Cerebellar nuclear complex (tissue), 1 donor: ENCODE measurements around the gene RBSN.
"Not testable (repeated sequence)": the region's sequence is repeated elsewhere in the genome, so short reads cannot be mapped to it uniquely, and the experiment has no call there.

ENCODE experiments used
- DNase-seq, 2 experiments: peaks; one replicate each; lab custom pipeline; 2025; lab: John Stamatoyannopoulos, UW

Gene RBSN

DNA sequence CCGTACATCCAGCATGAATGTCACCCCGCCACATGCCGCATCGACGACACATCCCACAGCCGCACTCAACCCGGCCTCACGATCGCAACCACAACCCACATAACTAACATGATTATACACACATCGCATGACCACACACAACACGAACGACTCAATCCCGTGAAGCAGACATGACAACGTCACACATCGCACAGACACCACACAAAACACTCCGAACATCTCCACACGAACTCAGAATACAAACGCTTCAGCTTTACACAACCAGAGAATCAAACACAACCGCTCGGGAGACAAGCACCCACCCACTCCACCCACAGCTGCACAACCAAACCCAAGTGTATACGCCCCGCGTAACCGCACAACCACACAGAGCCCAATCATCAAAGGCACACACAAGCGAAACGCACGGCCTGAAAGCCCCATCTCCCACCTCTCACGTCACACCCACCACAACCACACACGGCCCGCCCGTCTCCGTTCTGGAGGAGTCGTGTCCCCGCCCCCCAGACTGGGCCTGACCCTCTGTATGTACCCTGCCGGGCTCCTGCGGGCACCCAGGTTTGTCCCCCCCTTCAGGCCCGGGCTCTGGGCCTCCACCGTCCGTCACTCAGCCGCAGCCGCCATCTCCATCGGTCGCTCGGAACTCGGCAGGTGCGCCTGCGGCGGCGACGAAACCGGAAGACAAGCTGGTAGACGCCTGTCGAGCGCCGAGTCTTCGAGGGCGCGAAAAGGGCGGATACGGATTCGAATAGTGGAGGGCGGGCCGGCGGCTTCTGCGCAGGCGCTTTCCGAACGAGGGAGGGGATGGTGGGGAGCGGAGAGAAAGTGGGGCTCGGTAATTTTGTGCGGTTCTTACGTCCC, at the start of gene RBSN:
Gene RBSN, minus strand, starts transcription at position 646 of the 861 bp plus-strand sequence. CDS start 3,028 bp downstream, outside the sequence.
- DNase-seq = peak; percentile 54 to 77

DNA sequence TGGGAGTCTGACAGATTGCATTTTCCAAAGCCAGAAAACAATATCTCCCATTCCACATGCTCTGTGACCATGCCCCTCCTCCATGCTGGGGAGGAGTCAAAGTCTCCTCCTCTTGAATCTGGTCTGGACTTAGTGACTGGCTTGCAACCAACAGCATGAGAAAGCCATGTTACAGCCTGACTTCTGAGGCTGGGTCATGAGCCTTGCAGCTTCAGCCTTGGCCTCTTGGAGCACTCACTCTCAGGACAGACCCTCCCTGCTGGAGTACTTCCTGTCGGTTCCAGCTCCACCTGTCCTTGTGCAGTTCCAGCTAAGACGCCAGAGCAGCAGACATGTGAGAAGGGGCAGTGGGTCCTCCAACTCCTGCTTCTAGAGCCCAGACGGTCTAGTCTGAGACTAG, 49.7 kb upstream of the RBSN start:
- DNase-seq = no peak

DNA sequence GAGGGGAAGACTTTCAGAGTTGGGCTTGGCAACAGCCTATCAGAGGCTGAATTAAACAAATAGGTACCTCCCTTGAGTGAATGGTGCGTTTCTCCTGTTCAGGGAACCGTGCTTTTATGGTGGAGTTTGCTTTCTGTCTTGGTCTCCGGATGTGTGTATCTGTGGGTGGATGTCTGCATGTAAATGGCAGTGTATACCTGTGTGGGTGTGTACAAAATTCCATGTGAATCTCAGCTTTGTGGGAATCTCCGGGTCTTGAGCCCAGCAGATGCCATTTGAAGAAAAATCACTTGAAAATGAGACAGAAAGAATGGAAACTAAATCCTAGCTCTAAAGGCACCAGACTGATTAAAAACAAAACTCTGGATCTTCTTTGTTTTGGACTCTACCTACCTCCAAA, 37.9 kb upstream of the RBSN start:
- DNase-seq = not testable (repeated sequence)

DNA sequence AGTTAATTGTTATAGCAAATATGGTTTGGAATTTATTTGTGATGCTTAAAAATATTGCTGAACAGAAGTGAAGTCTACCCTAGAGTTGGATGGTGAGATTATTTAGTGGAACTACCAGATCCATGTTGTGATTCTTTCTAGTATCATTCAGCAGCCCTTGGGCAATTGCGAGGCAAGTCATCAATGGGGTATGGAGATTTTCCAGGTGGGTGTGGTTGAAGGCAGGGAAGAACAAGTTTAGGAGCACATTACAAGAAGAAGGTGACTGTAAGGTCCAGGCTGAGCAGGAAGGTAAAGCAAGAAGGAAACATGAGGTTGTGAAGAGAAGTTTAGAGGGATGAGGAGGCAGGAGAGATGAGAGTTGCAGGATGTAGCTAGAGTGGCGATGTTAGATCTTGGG, 36.0 kb upstream of the RBSN start:
- DNase-seq = not testable (repeated sequence)

DNA sequence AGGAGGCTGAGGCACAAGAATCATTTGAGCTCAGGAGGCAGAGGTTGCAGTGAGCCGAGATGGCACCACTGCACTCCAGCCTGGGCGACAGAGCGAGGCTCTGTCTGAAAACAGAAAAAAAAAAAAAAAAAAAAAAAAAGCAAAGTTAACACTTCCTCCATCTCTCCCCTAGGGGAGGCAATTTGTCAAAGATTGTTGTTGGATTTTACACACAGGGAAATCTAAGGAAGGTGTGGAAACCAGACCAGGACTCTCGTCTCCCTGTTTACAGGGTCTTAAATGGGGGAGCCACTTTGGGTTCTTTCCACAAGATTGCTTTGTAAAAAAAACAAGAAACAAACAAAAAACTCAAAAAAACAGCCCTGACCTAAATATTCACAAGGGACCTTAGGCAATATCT, 29.5 kb upstream of the RBSN start:
- DNase-seq = not testable (repeated sequence)

DNA sequence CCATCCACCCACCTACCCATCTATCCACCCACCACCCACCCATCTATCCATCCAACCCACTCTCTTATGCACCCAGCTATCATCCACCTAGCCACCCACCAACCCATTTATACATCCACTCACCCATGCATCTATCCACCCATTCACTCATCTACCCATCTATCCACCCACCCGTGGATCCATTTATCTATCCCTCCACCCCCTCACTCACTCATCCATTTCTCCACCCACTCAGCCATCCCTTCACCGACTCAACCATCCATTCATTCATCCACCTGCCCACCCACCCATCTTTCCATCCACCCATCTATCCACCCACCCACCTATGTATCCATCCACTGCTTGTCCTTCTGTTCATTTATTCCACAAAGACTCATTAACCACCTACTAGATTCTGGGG, 28.0 kb upstream of the RBSN start:
- DNase-seq = not testable (repeated sequence)

DNA sequence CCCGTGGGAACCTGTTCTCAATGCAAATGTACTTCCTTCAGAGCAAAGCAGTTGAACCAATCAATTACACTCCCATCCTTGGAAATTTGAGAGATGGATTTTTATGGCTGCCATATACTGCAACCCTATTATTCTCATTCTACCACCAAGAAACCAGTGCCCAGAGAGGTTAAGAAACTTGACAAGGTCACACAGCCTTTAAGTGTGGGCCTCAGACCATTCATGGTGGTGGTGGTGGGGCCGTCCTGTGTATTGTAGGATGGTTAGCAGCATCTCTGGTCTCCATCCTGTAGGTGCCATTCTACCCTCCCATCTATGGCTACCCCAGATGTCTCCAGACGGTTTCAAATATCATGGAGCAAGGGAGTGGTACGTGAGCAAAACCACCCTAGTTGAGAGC, 23.4 kb upstream of the RBSN start:
- no peak for DNase-seq

DNA sequence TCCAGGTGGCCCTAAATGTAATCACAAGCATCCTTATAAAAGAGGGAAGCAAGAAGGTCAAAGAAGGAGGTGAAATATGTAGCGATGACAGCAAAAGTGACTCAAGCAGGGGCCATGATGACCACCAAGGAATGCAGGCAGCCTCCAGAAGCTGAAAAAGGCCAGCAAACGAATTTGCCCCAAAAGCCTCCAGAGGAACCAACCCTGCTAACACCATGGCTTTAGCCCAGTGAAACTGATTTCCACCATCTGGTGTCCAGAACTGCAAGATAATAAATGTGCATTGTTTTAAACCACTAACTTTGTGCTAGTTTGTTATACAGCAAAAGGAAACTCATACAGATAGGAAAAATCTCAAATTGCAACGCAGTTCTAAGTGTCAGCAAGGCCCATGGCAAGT, 23.0 kb upstream of the RBSN start:
- no peak for DNase-seq

DNA sequence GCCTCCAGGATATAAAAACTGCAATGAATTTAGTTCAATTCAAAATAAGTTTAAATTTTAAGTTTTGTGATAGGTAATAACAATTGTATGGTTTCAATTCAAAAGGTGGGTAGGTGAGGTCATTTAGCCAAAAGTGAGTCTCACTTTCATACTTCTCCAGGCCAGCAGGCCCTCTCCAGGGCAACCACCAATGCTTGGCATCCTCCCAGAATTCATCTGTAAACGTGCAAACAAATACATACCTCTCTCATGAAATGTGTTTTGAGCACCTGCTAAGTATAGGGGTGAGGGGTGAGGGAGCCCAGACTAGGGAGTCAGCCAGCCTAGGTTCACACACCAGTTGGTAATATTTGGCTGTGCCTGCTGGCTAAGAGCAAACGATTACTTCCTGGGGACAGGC, 22.0 kb upstream of the RBSN start:
- no peak for DNase-seq

DNA sequence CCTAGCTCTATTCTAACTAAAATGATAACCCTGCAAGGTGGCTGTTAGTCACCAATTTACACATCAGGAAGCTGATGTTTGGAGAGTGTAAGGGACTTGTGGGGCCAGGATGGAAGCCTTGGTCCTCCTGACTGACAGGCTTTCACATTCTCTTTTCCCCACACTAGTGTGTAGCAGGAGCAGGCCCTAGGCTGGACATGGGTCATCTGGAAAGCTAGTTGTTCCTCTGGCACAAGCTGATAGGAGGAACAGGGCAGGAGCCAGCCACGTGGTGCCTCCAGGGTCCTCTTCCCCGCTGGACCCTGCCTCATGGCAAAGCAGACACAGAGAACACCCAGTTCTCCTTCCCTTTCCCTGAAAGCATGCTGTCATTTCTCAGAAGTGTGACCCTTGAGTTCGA, 18.1 kb upstream of the RBSN start:
- no peak for DNase-seq

DNA sequence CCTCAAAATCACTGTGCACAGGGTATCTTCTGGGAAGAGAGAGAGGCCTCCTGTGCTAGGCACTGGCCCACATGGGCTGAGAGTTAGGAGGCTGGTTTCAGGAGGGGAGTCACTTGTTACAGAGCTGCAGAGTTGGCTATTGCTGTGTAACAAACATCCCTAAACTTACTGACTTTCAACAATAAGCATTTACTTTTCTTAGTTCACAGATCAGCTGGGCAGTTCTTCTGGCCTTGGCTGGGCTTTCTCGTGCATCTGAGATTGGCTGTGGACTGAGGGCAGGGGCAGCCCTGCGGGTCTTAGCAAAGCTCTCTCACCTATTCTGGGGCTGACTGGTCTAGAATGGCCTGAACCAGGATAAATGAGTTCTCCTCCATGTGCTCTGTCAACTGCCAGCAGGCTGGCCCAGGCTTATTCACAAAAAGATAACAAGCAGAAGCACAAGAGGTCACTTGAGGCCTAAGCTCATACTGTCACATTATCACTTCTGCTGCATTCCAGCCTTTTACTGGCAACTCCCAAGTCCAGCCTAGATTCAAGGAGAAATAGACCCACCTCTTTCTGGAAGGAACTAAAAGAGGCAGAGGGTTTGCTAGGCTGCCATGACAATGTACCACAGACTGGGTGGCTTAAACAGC, 17.2 kb upstream of the RBSN start:
- no peak for DNase-seq

DNA sequence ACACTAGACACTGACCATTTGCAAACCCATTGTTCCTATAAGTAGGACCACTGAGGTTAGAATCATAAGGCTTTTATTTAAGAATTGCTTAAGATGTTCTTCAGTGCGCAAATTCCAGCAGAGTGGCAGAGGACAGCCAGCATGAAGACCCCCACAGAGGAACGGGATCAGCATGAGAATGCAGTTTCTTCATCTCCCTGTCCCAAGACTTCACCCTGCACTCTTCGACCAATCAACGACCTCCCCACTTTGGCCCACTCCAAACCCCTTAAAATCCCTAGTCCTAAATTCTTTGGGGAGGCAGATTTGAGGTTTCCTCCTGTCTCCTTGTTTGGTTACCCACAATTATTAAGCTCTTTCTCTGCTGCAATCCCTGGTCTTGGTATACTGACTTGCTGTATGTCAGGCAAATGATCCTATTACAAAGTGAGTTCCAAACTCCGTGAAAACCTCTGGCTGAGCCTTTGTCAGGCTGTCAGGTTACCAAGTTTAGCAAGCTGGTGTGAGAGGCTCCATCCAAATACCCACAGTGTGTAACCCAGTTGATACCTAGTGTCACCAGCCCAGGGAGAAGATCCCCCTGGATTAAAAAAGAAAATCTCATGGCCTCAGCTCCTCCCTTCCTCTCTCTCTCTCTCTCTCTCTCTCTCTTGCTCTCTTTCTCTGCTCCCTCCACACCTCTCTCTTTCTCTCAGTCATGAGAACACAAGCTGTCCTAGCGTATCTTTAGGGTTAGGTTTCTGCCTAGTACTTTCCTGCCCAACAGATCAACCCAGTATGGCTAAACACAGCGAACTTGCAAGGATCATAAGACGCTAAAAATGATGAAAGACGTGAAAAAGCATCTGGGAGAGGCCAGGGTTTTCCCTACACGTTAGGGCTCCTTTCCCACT, 15.8 kb upstream of the RBSN start:
- DNase-seq = no peak

DNA sequence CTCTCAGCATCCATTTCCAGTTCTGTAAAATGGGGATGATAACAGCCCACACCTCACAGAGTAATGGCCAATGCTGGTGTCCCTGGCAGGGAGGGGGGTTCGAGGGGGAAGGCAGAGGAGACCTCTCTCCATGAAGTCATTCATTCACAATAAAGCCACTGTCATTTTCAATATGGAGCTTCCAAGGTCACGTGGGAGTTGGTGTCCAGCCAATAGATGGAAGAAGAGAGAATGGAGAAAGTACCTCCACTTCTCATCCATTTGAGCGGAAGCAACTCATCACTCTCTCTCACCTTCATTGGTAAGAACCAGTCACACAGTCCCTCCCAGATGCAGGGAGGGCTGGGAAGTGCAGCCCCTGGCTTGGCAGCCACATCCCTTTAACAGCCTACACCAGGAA, 14.9 kb upstream of the RBSN start:
- no peak for DNase-seq

DNA sequence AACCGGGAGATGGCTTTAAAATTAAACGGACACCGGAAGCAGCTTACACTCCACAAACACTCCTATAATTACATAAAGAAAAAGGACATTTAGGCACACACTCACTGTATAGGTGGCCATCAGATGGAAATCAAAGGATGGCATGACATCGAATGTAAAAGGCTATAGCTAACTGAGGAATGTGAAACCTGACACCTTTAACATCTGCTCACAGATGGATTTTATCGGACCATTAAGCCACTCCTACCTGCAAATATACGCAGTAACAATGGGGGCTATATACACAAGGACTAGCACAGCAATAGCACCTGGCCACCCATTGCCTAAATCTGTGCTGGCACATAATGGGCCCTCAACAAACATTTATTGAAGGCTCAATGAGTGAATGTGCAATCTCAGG, 14.5 kb upstream of the RBSN start:
- no peak for DNase-seq

DNA sequence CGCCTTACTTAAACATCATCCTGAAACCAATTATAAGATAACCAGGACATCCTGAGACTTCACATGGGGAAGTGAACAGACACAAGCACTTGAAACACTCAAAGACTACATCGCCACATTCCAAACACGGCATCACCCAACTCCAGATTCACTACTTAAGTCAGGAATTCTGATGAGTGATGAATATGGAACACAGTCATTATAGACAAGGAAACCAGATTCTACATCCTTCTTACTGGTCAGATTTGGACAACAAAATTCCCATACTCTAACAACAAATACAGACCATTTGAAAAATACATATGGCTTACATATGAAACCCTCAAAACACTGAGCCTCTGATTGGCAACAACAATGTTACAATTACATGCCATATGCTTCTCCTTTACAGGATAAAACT, 13.1 kb upstream of the RBSN start:
- DNase-seq = no peak

DNA sequence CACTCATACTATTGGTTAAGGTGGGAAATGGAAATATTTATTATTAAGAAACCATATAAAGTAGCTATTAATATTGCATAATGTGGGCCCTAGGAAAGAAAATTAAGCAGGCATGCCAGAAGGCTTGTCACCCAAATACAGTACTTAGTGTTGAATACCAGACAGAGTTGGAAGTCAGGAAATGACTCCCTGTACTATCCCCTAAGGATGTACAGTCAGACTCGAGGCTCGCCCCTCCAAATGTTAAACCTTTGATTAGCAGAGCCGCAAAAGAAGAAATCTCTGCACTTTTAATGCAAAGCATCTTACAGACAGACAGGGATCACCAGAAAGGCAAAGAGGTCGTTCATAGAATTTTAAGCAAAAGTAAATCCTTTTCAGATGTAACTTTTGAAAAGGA, 11.3 kb upstream of the RBSN start:
- no peak for DNase-seq

DNA sequence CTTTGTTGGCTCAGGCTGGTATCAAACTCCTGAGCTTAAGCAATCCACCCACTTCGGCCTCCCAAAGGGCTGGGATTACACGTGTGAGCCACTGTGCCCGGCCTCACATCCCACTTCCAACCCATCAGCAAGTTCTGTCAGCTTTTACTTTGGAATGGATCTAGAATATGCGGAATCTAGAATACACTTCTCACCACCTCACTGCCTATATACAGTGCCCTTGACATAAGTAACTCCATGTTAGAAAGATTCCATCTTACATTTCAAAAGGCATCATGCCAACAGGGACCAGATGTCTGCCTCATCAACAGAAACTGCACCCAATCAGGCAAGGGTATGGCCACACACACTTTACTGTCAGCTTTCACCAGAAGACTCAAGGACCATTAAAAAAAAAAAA, 9.9 kb upstream of the RBSN start:
- DNase-seq = no peak

DNA sequence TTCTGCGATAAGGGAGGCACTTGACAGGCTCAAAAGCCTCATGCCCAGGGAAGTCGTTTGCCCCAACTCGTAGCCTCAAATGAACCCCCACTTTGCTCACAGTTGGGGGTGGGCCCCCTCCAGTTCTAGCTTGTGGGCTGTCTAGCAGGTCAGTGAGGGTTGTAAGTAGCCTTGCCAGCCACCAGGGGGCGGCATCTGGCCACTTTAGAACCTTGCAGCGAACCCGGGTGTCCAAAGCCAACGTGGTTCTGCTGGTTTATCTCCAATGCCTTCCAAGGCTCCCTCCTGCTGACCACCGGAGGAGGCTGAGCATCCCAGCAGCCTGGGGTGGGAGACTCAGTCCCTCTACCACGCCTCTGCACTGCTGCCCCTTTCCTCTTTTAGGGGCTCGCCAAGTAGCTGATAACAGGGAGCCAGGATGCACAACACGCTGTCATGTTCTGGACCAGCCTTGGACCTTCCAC, 9.2 kb upstream of the RBSN start:
- DNase-seq = peak in 1 of 2 experiments; percentile 13

DNA sequence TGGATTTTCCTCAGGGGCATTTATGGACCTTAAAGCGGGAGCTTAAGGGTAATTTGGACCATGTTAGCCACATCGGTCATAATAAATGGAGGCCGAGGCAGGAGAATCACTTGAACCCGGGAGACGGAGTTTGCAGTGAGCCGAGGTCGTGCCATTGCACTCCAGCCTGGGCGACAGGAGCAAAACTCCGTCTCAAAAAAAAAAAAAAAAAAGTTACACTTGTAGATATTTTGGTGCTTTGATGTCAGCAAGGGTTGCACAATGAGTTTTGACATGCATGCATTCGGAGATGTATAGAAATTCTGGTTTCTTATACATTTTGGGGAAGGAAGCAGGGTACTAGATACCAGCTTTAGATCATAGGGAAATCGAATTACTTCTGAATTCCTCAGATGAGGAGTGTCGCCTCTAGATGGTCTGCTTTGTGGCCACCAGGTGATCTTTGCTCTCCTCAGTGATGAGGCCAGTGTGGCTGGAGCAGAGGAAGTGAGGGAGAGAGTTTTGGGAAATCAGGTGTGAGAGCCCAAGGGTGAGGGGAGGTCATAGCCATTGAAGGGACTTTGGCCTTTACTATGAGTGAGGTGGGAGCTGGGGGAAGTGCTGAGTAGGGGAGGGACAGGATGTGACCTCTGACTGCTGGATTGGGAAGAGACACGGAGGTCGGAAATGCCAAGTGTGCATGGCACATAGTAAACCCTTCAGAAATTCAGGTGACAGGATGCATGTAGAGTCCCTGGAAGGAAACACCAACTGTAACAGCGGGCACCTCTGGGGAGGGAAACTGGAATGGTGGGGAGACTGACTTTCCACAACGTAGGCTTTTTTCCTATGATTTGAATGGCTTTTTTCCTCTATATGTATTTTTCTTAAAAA, 8.4 kb upstream of the RBSN start:
- DNase-seq = no peak

DNA sequence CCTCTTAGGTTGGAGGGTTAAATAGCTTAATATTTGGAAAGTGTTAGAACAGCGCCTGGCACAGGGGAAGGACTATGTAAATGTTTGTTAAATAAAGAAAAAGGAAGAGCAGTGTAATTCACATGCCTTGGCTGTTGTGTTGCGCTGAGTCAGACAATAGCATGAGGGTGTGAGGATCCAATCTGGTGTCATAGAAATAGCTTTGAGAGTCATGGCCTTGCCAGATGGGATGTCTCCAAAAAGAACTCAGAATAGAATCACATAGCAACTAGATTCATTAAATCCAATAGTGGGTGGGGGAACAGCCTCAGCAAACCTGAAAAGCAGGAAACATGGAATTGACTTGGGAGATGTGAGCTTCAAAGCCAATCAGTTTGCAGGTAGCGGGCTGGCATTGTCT, 3.9 kb upstream of the RBSN start:
- no peak for DNase-seq

DNA sequence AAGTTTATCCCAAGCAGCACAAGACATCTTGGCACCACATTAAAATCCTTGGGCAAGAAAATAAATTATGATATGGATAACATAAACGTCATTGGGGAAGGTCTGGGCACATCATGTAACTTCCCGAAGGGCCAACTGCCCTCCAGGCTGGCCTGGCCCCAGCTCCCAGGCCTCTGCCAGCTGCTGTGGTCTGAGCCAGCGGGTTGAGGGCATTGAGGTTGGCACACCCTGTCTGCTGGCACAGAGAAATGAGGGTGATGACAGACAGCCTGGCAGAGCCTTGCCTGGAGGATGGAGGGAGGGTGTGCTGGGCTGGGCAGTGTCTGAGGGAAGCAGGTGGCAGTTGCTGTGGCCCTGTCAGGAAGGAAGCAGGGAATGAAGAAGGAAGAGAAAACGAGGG, 3.3 kb upstream of the RBSN start:
- no peak for DNase-seq
